Keratinocyte (primary cell): Measurements from ENCODE around the gene SCD5.

Experiments used
- CTCF ChIP-seq, 3 experiments: IDR thresholded peaks in 1 of 3; conservative IDR thresholded peaks in 1 of 3; optimal IDR thresholded peaks in 1 of 3; 2 replicates in 2 of 3; 3 replicates in 1 of 3; pipeline versions ENCODE3 to v1.5.1; 2011; ENCODE audit warnings: low read length in 3 of 3, mild to moderate bottlenecking in 3 of 3, moderate library complexity in 2 of 3, control low read depth in 1 of 3, inconsistent platforms in 1 of 3; ENCODE audit not compliant: insufficient read depth in 2 of 3; ENCODE audit errors: extremely low read depth in 1 of 3
- EZH2 ChIP-seq: IDR thresholded peaks from one replicate; pipeline ENCODE4 v1.6.1; 2012; ENCODE audit warnings: inconsistent platforms, mild to moderate bottlenecking, low read length, moderate library complexity

DNA sequence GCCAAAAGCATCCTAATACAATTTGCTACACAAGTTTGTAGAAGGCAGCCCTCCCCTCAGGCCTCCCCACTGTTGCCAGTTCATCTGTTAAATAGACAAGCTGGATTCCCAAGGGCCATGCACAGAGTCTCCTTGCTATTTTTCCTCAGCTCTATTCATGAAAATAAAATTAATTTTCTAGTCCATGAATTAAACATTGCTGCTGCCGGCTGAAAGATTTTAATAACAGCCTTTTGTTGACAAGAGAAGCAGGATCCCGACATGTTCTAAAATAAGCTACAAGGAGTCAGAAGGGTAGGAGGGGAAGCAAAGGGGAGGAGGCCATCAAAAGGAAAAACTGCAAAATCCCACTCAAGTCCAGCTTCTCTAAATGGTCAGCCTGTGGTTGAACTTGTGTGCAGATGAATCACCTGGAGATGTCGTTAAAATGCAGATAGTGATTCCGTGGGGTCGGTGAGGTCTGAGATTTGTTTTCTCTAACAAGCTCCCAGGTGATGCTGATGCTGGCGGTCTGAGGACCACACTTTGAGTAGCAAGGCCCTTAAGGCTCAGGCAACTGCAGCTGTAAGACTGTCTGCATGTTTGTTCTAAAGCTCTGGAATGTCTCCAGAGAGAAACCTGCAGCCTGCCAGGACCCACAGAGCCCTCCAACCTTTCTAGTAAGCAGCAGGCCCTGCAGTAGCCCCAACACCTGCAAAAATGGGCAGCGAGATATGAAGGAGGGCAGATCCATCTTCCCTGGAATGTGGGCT is 9.4 kb downstream of the SCD5 start:
- TF ChIP-seq CTCF (optimal IDR thresholded peaks at IDR 0.05 in 1 of 3, IDR thresholded peaks at IDR 0.05 in 1 of 3, conservative IDR thresholded peaks at IDR 0.05 in 1 of 3; ENCODE audit: extremely low read depth in 1 of 3, insufficient read depth in 2 of 3, low read length in 3 of 3) (no peak), EZH2 (no peak)
